ENCODE data around the gene ACAP3. TPM values are rescaled to one million over a fixed set of nuclear protein-coding genes. Genes with fewer than 3 reads are reported as not detected.
A peak's percentile ranks its signal among the peaks of the same experiment; 100 is the strongest.

Gene ACAP3
- total RNA-seq, 1 donor from 2014 or later, result 50.6 TPM

DNA sequence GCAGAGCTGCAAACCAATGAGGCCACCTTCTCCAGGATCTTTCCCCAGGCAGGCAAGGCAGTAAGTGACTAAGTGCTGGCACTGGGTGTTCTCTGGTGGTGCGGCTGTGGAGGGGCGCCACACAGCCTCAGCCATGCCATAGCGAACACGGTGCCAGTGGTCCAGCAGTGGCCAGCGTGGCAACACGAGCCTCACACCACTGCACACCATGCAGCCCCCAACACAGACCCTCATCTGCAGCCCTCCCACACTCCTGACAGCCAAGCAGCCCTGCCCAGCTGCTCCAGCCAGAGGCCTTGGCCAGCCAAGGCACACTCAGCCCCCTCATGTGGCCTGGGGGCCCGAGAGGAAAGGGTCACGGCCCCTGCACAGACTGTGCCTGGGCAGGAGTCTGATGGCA is 13.7 kb upstream of the ACAP3 start:
- ATAC-seq, result no peak
- H3K36me3 ChIP-seq, result peaks cover 46% of the 10 kb centered on the region
- TF ChIP-seq, protein P1, sequence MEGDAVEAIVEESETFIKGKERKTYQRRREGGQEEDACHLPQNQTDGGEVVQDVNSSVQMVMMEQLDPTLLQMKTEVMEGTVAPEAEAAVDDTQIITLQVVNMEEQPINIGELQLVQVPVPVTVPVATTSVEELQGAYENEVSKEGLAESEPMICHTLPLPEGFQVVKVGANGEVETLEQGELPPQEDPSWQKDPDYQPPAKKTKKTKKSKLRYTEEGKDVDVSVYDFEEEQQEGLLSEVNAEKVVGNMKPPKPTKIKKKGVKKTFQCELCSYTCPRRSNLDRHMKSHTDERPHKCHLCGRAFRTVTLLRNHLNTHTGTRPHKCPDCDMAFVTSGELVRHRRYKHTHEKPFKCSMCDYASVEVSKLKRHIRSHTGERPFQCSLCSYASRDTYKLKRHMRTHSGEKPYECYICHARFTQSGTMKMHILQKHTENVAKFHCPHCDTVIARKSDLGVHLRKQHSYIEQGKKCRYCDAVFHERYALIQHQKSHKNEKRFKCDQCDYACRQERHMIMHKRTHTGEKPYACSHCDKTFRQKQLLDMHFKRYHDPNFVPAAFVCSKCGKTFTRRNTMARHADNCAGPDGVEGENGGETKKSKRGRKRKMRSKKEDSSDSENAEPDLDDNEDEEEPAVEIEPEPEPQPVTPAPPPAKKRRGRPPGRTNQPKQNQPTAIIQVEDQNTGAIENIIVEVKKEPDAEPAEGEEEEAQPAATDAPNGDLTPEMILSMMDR (IDR thresholded peaks at IDR 0.05), result no peak
- DNase-seq, result no peak
- H3K27ac ChIP-seq, result no peak overlapping the region
- intact Hi-C loops (cut with DNase I), result no loop called here
- peaks cover 49% of the 10 kb centered on the region for H3K4me1 ChIP-seq
- no peak overlapping the region for H3K4me3 ChIP-seq
- H3K9me3 ChIP-seq, result no peaks in the 10 kb centered on the region
- H3K27me3 ChIP-seq (ENCODE audit: low read depth), result no peaks in the 10 kb centered on the region

DNA sequence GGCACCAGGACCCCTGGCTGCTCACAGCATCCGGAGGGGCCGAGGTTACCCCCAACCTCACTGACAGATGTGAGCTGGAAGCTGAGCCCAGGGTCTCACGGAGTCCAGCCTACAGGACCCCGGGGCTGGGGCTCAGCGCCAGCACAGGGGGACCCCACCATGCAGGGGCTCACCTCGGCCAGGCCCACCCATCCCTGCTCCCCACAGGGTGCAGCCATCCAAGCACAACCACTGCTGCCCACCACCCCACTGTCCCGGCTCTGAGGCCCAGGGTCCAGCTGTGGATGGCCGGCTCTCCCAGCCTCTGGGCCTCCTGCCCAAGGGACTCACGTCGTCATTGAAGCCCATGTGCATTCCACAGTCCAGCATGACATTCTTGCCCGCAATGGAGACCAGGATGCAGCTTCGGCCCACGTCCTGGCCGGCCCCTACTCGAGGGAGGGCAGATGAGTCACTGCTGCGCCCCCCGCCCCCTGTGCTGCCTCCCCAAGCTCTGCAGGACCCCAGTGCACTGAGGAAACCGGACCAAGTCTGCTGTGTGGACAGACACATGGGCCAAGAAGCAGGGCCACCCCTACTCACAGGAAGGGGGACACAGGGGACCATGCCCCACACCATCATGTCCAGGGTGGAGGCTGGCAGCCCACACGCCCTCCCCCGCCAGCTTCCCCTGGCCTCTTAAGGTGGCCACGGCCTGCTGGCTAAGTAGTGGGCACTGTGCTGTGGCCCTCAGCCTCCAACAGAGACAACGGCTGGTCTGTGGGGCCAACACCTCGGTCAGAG is 13.1 kb upstream of the ACAP3 start:
- ATAC-seq, result no peak
- intact Hi-C loops (cut with DNase I), result no loop called here
- Histone ChIP-seq H3K27ac (no peak overlapping the region), H3K4me3 (no peak overlapping the region), H3K36me3 (peaks cover 47% of the 10 kb centered on the region), H3K9me3 (no peaks in the 10 kb centered on the region), H3K27me3 (ENCODE audit: low read depth) (no peaks in the 10 kb centered on the region), H3K4me1 (peaks cover 43% of the 10 kb centered on the region)
- no peak for DNase-seq
- TF ChIP-seq, protein P1 (IDR thresholded peaks at IDR 0.05), result no peak

DNA sequence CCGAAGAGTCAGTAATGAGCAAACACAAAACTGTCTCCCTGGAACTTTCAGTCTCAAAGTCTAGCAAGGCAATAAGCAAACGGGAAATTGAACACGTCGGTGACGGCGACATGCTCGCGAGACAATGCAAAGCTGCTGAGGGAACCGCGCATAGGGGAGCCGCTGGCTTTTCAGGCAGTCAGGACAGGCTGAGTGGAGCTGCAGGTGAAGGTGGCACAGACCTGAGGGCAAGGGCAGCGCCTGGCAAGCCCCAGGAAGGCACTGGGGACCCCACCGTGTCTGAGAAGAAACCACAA is 11.9 kb upstream of the ACAP3 start:
- TF ChIP-seq, protein P1 (IDR thresholded peaks at IDR 0.05), result no peak
- H3K4me1 ChIP-seq, result peaks cover 34% of the 10 kb centered on the region
- H3K9me3 ChIP-seq, result no peaks in the 10 kb centered on the region
- intact Hi-C loops (cut with DNase I), result no loop called here
- no peak overlapping the region for H3K4me3 ChIP-seq
- H3K27ac ChIP-seq, result no peak overlapping the region
- ATAC-seq (no peak), DNase-seq (no peak)
- H3K27me3 ChIP-seq (ENCODE audit: low read depth), result no peaks in the 10 kb centered on the region
- peaks cover 55% of the 10 kb centered on the region for H3K36me3 ChIP-seq

DNA sequence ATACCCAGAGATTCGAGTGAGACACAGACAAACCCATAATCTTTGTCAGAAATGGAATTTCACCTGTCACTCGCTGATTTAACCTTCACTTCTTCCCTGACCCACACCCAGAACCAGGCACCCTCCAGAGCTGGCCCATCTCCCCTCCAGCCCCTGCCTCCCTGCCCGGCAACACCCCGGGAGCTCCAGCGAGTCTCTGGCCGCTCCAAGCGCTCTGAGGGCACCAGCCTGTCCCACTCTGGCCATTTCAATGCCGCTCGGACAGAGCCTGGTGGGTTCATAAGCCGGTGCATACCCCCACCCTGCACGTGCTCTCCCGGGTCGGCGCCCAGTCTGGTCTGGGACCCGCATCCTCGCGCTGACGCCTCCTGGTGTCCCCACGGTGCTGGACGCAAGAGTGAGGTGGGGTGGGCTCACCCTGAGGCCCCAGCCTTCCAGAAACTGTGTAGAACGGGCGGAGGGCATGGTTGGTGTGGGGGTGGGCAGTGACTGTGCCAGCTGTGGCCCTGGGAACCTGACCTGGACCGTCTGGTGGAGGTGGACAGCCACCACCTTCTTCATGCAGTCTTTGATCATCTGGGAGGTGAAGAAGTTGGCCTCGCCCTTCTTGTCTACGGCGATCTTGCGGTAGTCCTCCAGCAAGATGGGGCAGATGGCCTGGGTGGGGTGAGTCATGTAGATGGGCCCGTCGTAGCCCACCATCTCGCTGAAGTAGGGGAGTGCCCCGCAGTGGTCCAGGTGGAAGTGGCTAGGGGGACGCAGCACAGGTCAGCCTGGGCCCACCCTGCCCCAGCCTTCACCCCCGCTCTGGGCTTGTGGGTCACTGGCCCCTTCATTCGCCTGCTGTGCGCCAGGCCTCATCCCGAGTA is 11.3 kb upstream of the ACAP3 start:
- peak overlapping the region; percentile 73 for H3K27ac ChIP-seq
- intact Hi-C loops (cut with DNase I), result no loop called here
- H3K4me3 ChIP-seq, result no peak overlapping the region
- peaks cover 61% of the 10 kb centered on the region for H3K36me3 ChIP-seq
- no peaks in the 10 kb centered on the region for H3K27me3 ChIP-seq (ENCODE audit: low read depth)
- peaks cover 34% of the 10 kb centered on the region for H3K4me1 ChIP-seq
- no peak for ATAC-seq
- DNase-seq, result no peak
- no peaks in the 10 kb centered on the region for H3K9me3 ChIP-seq
- TF ChIP-seq, protein P1 (IDR thresholded peaks at IDR 0.05), result no peak

DNA sequence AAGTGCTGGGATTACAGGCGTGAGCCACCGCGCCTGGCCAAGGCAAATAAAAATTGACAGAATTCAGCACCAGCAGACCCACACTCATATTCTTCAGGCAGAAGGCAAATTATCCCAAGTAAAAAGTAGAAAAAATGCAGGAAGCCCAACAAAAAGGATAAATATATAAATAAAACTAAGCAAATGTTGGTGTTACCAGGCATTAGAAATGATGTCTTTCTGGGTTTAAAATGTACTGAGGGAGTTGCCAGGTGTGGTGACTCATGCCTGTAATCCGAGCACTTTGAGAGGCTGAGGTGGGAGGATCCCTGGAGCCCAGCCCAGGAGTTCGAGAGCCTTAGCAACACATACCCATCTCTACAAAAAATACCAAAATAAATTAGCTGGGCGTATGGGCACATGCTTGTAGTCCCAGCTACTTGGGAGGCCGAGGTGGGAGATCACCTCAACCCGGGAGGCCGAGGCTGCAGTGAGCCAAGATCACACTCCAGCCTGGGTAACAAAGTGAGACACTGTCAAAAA is 10.5 kb upstream of the ACAP3 start:
- TF ChIP-seq, protein P1 (IDR thresholded peaks at IDR 0.05), result no peak
- Histone ChIP-seq H3K27me3 (ENCODE audit: low read depth) (no peaks in the 10 kb centered on the region), H3K4me3 (no peak overlapping the region), H3K4me1 (peaks cover 30% of the 10 kb centered on the region), H3K36me3 (peaks cover 69% of the 10 kb centered on the region), H3K9me3 (no peaks in the 10 kb centered on the region), H3K27ac (peak overlapping the region; percentile 73)
- intact Hi-C loops (cut with DNase I), result no loop called here
- DNase-seq, result peak; percentile 87
- peak; percentile 75 to 88 for ATAC-seq

Data from lower lobe of right lung (tissue), 2 donors.